ENCODE results near the gene CDK14. TPM values are rescaled to one million over a fixed set of nuclear protein-coding genes. Genes with fewer than 3 reads are reported as not detected.

The CDK14 gene
- total and polyA plus RNA-seq, 2 donors (not counting 3 experiments of a cell fraction or from before 2014, with no cell fraction given): 5.5 to 34.2 TPM

- no peak overlapping the region for H3K4me3 ChIP-seq (replicated peaks in 1 of 3; ENCODE audit: insufficient read depth in 1 of 3, low read depth in 1 of 3, low read length in 3 of 3)
- H3K4me1 ChIP-seq (ENCODE audit: control insufficient read depth, extremely low read depth, insufficient read depth, low read length): no peaks in the 10 kb centered on the region
- no peak overlapping the region for H3K4me2 ChIP-seq (ENCODE audit: insufficient read depth, low read length)
- dilution Hi-C loops (cut with MboI; ENCODE audit: extremely low pct_ligation_motif_present, low sequenced_read_pairs) (no loop called here), intact Hi-C loops (cut with micrococcal nuclease) (no loop called here)
- no peaks in the 10 kb centered on the region for H3K9me1 ChIP-seq (replicated peaks; ENCODE audit: control insufficient read depth, extremely low read depth, insufficient read depth, low read length)
- H3K79me2 ChIP-seq (ENCODE audit: control insufficient read depth, insufficient read depth, low read length): no peaks in the 10 kb centered on the region
- no peak overlapping the region for H2AFZ ChIP-seq (ENCODE audit: low read depth, low read length)
- no peak overlapping the region for H3K9ac ChIP-seq (replicated peaks; ENCODE audit: extremely low read depth, insufficient read depth, low read length)
- H3K27ac ChIP-seq (ENCODE audit: insufficient read depth, low read depth, low read length): no peak overlapping the region
- FAIRE-seq (no peak), DNase-seq (ENCODE audit: low read depth, low spot score) (no peak)
- H3K9me3 ChIP-seq (replicated peaks; ENCODE audit: control insufficient read depth, insufficient read depth, low read length): no peaks in the 10 kb centered on the region
- BruUV-seq (replicated peaks): no TSS peak
- no peaks in the 10 kb centered on the region for H4K20me1 ChIP-seq (replicated peaks; ENCODE audit: control insufficient read depth, extremely low read depth, insufficient read depth, low read length)
- no peaks in the 10 kb centered on the region for H3K27me3 ChIP-seq (ENCODE audit: control insufficient read depth in 2 of 2, insufficient read depth in 2 of 2, low read length in 2 of 2)
- POLR2A ChIA-PET: no interaction called here
- H3K36me3 ChIP-seq (ENCODE audit: control insufficient read depth in 2 of 2, extremely low read depth in 1 of 2, insufficient read depth in 2 of 2, low read length in 2 of 2): no peaks in the 10 kb centered on the region
- CTCF ChIA-PET: no interaction called here
- TF ChIP-seq JUN (IDR thresholded peaks at IDR 0.05; ENCODE audit: borderline replicate concordance, insufficient read depth, insufficient read length, low read depth) (no peak), CTCF (IDR thresholded peaks at IDR 0.05; ENCODE audit: extremely low read depth in 1 of 2, insufficient read depth in 1 of 2, low read depth in 1 of 2, low read length in 2 of 2) (no peak), POLR2AphosphoS5 (IDR thresholded peaks at IDR 0.05; ENCODE audit: insufficient read depth, low read depth, low read length) (no peak), POLR2A (IDR thresholded peaks at IDR 0.05; ENCODE audit: low read depth, low read length) (no peak), EZH2 (IDR thresholded peaks at IDR 0.05; ENCODE audit: borderline replicate concordance, low read depth, low read length, severe bottlenecking) (no peak), GATA2 (IDR thresholded peaks at IDR 0.05; ENCODE audit: insufficient read depth, insufficient read length, low read depth, low read length) (no peak), MYC (IDR thresholded peaks at IDR 0.05; ENCODE audit: low read depth, low read length) (no peak), MAX (IDR thresholded peaks at IDR 0.05; ENCODE audit: insufficient read depth, insufficient read length) (no peak), FOS (IDR thresholded peaks at IDR 0.05; ENCODE audit: borderline replicate concordance, insufficient read depth, low read length) (no peak)
Measured at GRCh38 chr7:90777465-90777864, 181.3 kb downstream of the CDK14 start.
